Activated naive CD4-positive, alpha-beta T cell treated with anti-CD3 and anti-CD28 coated beads, Interleukin-2, amount 10 ng/mL, durations not matched to agents 7 days and 5 days (primary cell): Measurements from ENCODE around the gene EFNA3.

Experiments
- CTCF ChIA-PET: fragments of 350-600 bp; sonication (Branson Sonifier 250); formaldehyde crosslinking; loops from one replicate; lab custom pipeline; 2021; ENCODE audit warnings: antibody characterized with exemption; lab: Charles Lee
- DNase-seq: peaks from one replicate; pipeline ENCODE4 v3.0.0-alpha.2; 2020
- H3K27ac Mint-ChIP-seq: one replicate; pipeline ENCODE4 v1.8.0; 2021; ENCODE audit warnings: mild to moderate bottlenecking, moderate library complexity, mixed read lengths
- H3K27me3 Mint-ChIP-seq: one replicate; pipeline ENCODE4 v1.8.0; 2021; ENCODE audit warnings: mild to moderate bottlenecking, mixed read lengths
- H3K36me3 Mint-ChIP-seq: one replicate; pipeline ENCODE4 v1.8.0; 2021; ENCODE audit warnings: mixed read lengths
- H3K4me1 Mint-ChIP-seq: one replicate; pipeline ENCODE4 v1.8.0; 2021; ENCODE audit warnings: mixed read lengths
- H3K4me3 Mint-ChIP-seq: one replicate; pipeline ENCODE4 v1.8.0; 2021; ENCODE audit warnings: mild to moderate bottlenecking, moderate library complexity, mixed read lengths
- H3K9me3 Mint-ChIP-seq: one replicate; pipeline ENCODE4 v1.8.0; 2021; ENCODE audit warnings: mixed read lengths

EFNA3 gene

GRCh38 chr1:155052439-155053395 is 25.9 kb upstream of the EFNA3 start:
- CTCF ChIA-PET, result interaction anchor here (0.8 to 17.5 kb wide), 9 partner anchors 5 to 109 kb away, joined by 3 to 220 read pairs (median 6); partner anchors contain the start of genes ADAM15 and EFNA4
- H3K4me1 Mint-ChIP-seq, result peaks cover 30% of the 10 kb centered on the region
- peaks cover 6% of the 10 kb centered on the region for H3K27me3 Mint-ChIP-seq
- peaks cover 3% of the 10 kb centered on the region for H3K36me3 Mint-ChIP-seq
- H3K9me3 Mint-ChIP-seq, result no peaks in the 10 kb centered on the region
- H3K4me3 Mint-ChIP-seq, result peak overlapping the region; percentile 82
- peak; percentile 54 for DNase-seq
- peak overlapping the region; percentile 78 for H3K27ac Mint-ChIP-seq

- H3K4me1 Mint-ChIP-seq, result peaks cover 30% of the 10 kb centered on the region
- DNase-seq, result no peak
- H3K9me3 Mint-ChIP-seq, result no peaks in the 10 kb centered on the region
- H3K4me3 Mint-ChIP-seq, result peak overlapping the region; percentile 55
- peaks cover 5% of the 10 kb centered on the region for H3K36me3 Mint-ChIP-seq
- CTCF ChIA-PET, result interaction anchor here (1.1 to 17.5 kb wide), 6 partner anchors 4 to 114 kb away, joined by 3 to 220 read pairs (median 26); partner anchors contain the start of genes ADAM15 and EFNA4
- peaks cover 2% of the 10 kb centered on the region for H3K27me3 Mint-ChIP-seq
- H3K27ac Mint-ChIP-seq, result peak overlapping the region; percentile 78
Measured at GRCh38 chr1:155053531-155054105, 25.0 kb upstream of the EFNA3 start.

- peaks cover 13% of the 10 kb centered on the region for H3K36me3 Mint-ChIP-seq
- H3K4me3 Mint-ChIP-seq, result no peak overlapping the region
- DNase-seq, result no peak
- CTCF ChIA-PET, result interaction anchor here (0.7 to 15.1 kb wide), 10 partner anchors 10 to 102 kb away, joined by 3 to 220 read pairs (median 4); partner anchors contain the start of genes ADAM15 and PBXIP1
- no peaks in the 10 kb centered on the region for H3K9me3 Mint-ChIP-seq
- H3K27ac Mint-ChIP-seq, result no peak overlapping the region
- H3K27me3 Mint-ChIP-seq, result no peaks in the 10 kb centered on the region
- peaks cover 23% of the 10 kb centered on the region for H3K4me1 Mint-ChIP-seq
Measured at GRCh38 chr1:155057104-155057503, 21.5 kb upstream of the EFNA3 start.

- Mint-ChIP-seq H3K9me3 (no peaks in the 10 kb centered on the region), H3K4me1 (peaks cover 22% of the 10 kb centered on the region), H3K36me3 (peaks cover 13% of the 10 kb centered on the region), H3K27me3 (no peaks in the 10 kb centered on the region), H3K4me3 (no peak overlapping the region), H3K27ac (no peak overlapping the region)
- no peak for DNase-seq
- CTCF ChIA-PET, result interaction anchor here (1.0 to 15.1 kb wide), 5 partner anchors 13 to 103 kb away, joined by 3 to 220 read pairs (median 5); partner anchors contain the start of gene ADAM15
Measured at GRCh38 chr1:155057788-155058211, 20.8 kb upstream of the EFNA3 start.

- Mint-ChIP-seq H3K9me3 (no peaks in the 10 kb centered on the region), H3K4me1 (peaks cover 32% of the 10 kb centered on the region), H3K27me3 (no peaks in the 10 kb centered on the region), H3K4me3 (no peak overlapping the region), H3K27ac (no peak overlapping the region), H3K36me3 (peaks cover 13% of the 10 kb centered on the region)
- no peak for DNase-seq
- CTCF ChIA-PET, result interaction anchor here (1.3 to 15.1 kb wide), 8 partner anchors 15 to 501 kb away, joined by 3 to 220 read pairs (median 8); partner anchors contain the start of gene ADAM15
Measured at GRCh38 chr1:155060736-155061135, 17.9 kb upstream of the EFNA3 start.

GRCh38 chr1:155061381-155062150 is 17.1 kb upstream of the EFNA3 start:
- no peaks in the 10 kb centered on the region for H3K9me3 Mint-ChIP-seq
- H3K4me1 Mint-ChIP-seq, result peaks cover 36% of the 10 kb centered on the region
- peaks cover 10% of the 10 kb centered on the region for H3K36me3 Mint-ChIP-seq

GRCh38 chr1:155062151-155062686 is 16.4 kb upstream of the EFNA3 start:
- peaks cover 16% of the 10 kb centered on the region for H3K36me3 Mint-ChIP-seq
- peaks cover 36% of the 10 kb centered on the region for H3K4me1 Mint-ChIP-seq
- CTCF ChIA-PET, result interaction anchor here (0.5 to 15.1 kb wide), 23 partner anchors 8 to 503 kb away, joined by 3 to 220 read pairs (median 4); partner anchors contain the start of genes ADAM15, PBXIP1 and PYGO2
- no peaks in the 10 kb centered on the region for H3K9me3 Mint-ChIP-seq
- no peaks in the 10 kb centered on the region for H3K27me3 Mint-ChIP-seq
- peak overlapping the region; percentile 65 for H3K4me3 Mint-ChIP-seq
- H3K27ac Mint-ChIP-seq, result no peak overlapping the region
- DNase-seq, result peak; percentile 37

More at GRCh38 chr1:155061381-155062150, 17.1 kb upstream of the EFNA3 start:
- Mint-ChIP-seq H3K4me3 (peak overlapping the region; percentile 4), H3K27me3 (no peaks in the 10 kb centered on the region), H3K27ac (no peak overlapping the region)
- CTCF ChIA-PET, result interaction anchor here (0.7 to 15.1 kb wide), 18 partner anchors 10 to 502 kb away, joined by 3 to 220 read pairs (median 4); partner anchors contain the start of genes ADAM15, PBXIP1 and PYGO2
- DNase-seq, result peak; percentile 96

- CTCF ChIA-PET, result interaction anchor here (0.5 to 15.1 kb wide), 12 partner anchors 8 to 503 kb away, joined by 3 to 220 read pairs (median 4); partner anchors contain the start of genes ADAM15, FLAD1 and KRTCAP2
- Mint-ChIP-seq H3K36me3 (peaks cover 17% of the 10 kb centered on the region), H3K27me3 (no peaks in the 10 kb centered on the region), H3K9me3 (no peaks in the 10 kb centered on the region), H3K27ac (no peak overlapping the region), H3K4me3 (peak overlapping the region; percentile 65), H3K4me1 (peaks cover 36% of the 10 kb centered on the region)
- DNase-seq, result peak; percentile 88
Measured at GRCh38 chr1:155062702-155063411, 15.8 kb upstream of the EFNA3 start.

- Mint-ChIP-seq H3K9me3 (no peaks in the 10 kb centered on the region), H3K27me3 (no peaks in the 10 kb centered on the region), H3K4me1 (peaks cover 36% of the 10 kb centered on the region), H3K36me3 (peaks cover 18% of the 10 kb centered on the region), H3K4me3 (peak within 1 kb of the TSS; percentile 76), H3K27ac (peak within 1 kb of the TSS; percentile 61)
- CTCF ChIA-PET, result interaction anchor here (0.9 to 15.1 kb wide), 8 partner anchors 12 to 109 kb away, joined by 3 to 220 read pairs (median 5); partner anchors contain the start of genes ADAM15, EFNA3, FLAD1 and KRTCAP2
- peak; percentile 93 for DNase-seq
Measured at GRCh38 chr1:155063550-155064110, 15.0 kb upstream of the EFNA3 start, which contains the start of gene EFNA4. Gene EFNA4, plus strand, starts transcription at chr1:155063740. Its CDS starts 84 bp downstream, at chr1:155063824.

GRCh38 chr1:155064111-155064831 is 14.4 kb upstream of the EFNA3 start:
- H3K36me3 Mint-ChIP-seq, result peaks cover 21% of the 10 kb centered on the region
- H3K27ac Mint-ChIP-seq, result peak overlapping the region; percentile 38
- CTCF ChIA-PET, result interaction anchor here (1.0 to 15.1 kb wide), 6 partner anchors 14 to 103 kb away, joined by 4 to 220 read pairs (median 10); partner anchors contain the start of genes ADAM15 and EFNA3
- no peaks in the 10 kb centered on the region for H3K9me3 Mint-ChIP-seq
- H3K27me3 Mint-ChIP-seq, result no peaks in the 10 kb centered on the region
- peak overlapping the region; percentile 76 for H3K4me3 Mint-ChIP-seq
- DNase-seq, result peak; percentile 52
- H3K4me1 Mint-ChIP-seq, result peaks cover 36% of the 10 kb centered on the region

GRCh38 chr1:155064832-155065429 is 13.7 kb upstream of the EFNA3 start:
- CTCF ChIA-PET, result interaction anchor here (1.0 to 15.1 kb wide), 6 partner anchors 11 to 103 kb away, joined by 3 to 220 read pairs (median 7); partner anchors contain the start of genes ADAM15 and EFNA3
- no peak overlapping the region for H3K27ac Mint-ChIP-seq
- H3K27me3 Mint-ChIP-seq, result no peaks in the 10 kb centered on the region
- DNase-seq, result no peak
- peak overlapping the region; percentile 76 for H3K4me3 Mint-ChIP-seq
- peaks cover 21% of the 10 kb centered on the region for H3K36me3 Mint-ChIP-seq
- no peaks in the 10 kb centered on the region for H3K9me3 Mint-ChIP-seq
- H3K4me1 Mint-ChIP-seq, result peaks cover 36% of the 10 kb centered on the region
